GM23338 (cell line): ENCODE results near the gene SCN9A. TPM values are rescaled to one million over a fixed set of nuclear protein-coding genes. Genes with fewer than 3 reads are reported as not detected.

Source experiments
- ATAC-seq: fragments of 200-7000 bp; cut with Tn5 transposase; 3 replicates; pipeline ENCODE4 v1.9.1; 2020
- DNase-seq: peaks from one replicate; pipeline ENCODE4 v3.0.0-alpha.2; 2015; ENCODE audit warnings: low spot score
- H2AFZ ChIP-seq: fragments of 200-600 bp; sonication (generic); 2 replicates; pipeline ENCODE4 v1.8.0; 2016; ENCODE audit warnings: antibody characterized with exemption, mild to moderate bottlenecking, moderate library complexity
- H3F3A ChIP-seq: fragments of 200-600 bp; sonication (generic); replicated peaks from 2 replicates; pipeline ENCODE4 v1.8.0; 2017; ENCODE audit warnings: antibody characterized with exemption, mixed run types, low read depth
- H3K27ac ChIP-seq: fragments of 200-600 bp; sonication (generic); 2 replicates; pipeline ENCODE4 v1.6.1; 2016; ENCODE audit warnings: low read depth
- H3K27me3 ChIP-seq: fragments of 200-600 bp; sonication (generic); 2 replicates; pipeline ENCODE4 v1.8.0; 2016; ENCODE audit warnings: mild to moderate bottlenecking, mixed run types, moderate library complexity; ENCODE audit not compliant: insufficient read depth
- H3K36me3 ChIP-seq: fragments of 200-600 bp; sonication (generic); 2 replicates; pipeline ENCODE4 v1.8.0; 2016; ENCODE audit warnings: mild to moderate bottlenecking; ENCODE audit not compliant: insufficient read depth
- H3K4me1 ChIP-seq: fragments of 200-600 bp; sonication (generic); 2 replicates; pipeline ENCODE4 v1.8.0; 2016; ENCODE audit warnings: mild to moderate bottlenecking, moderate library complexity; ENCODE audit not compliant: insufficient read depth
- H3K4me2 ChIP-seq: fragments of 200-600 bp; sonication (generic); 2 replicates; pipeline ENCODE4 v1.7.1; 2017; ENCODE audit warnings: mixed run types
- H3K4me3 ChIP-seq: fragments of 200-600 bp; sonication (generic); 2 replicates; pipeline ENCODE4 v1.6.1; 2016; ENCODE audit warnings: mixed run types
- H3K79me2 ChIP-seq: fragments of 200-600 bp; sonication (generic); replicated peaks from 2 replicates; pipeline ENCODE4 v1.8.0; 2017; ENCODE audit warnings: mild to moderate bottlenecking; ENCODE audit not compliant: insufficient read depth
- H3K9me2 ChIP-seq: fragments of 200-600 bp; sonication (generic); 2 replicates; pipeline ENCODE4 v1.8.0; 2017; ENCODE audit not compliant: insufficient read depth
- H4K20me1 ChIP-seq: fragments of 200-600 bp; sonication (generic); replicated peaks from 2 replicates; pipeline ENCODE4 v1.8.0; 2017; ENCODE audit warnings: mild to moderate bottlenecking; ENCODE audit not compliant: insufficient read depth
- H3K27ac Mint-ChIP-seq: 2 replicates; pipeline ENCODE4 v1.8.0; 2020; ENCODE audit warnings: inconsistent platforms, mild to moderate bottlenecking, moderate library complexity, mixed read lengths
- H3K27me3 Mint-ChIP-seq: 3 replicates; pipeline ENCODE4 v1.8.0; 2022; ENCODE audit warnings: low read depth, mild to moderate bottlenecking, moderate library complexity, mixed read lengths, inconsistent platforms; ENCODE audit not compliant: insufficient read depth, poor library complexity
- H3K36me3 Mint-ChIP-seq: 3 replicates; pipeline ENCODE4 v1.8.0; 2021; ENCODE audit warnings: low read depth, mild to moderate bottlenecking, inconsistent platforms, moderate library complexity, mixed read lengths
- H3K4me1 Mint-ChIP-seq: 3 replicates; pipeline ENCODE4 v1.8.0; 2020; ENCODE audit warnings: mild to moderate bottlenecking, inconsistent platforms, mixed read lengths
- H3K4me3 Mint-ChIP-seq: 3 replicates; pipeline ENCODE4 v1.8.0; 2021; ENCODE audit warnings: moderate library complexity, mild to moderate bottlenecking, inconsistent platforms, mixed read lengths
- H3K9me3 Mint-ChIP-seq: 3 replicates; pipeline ENCODE4 v1.8.0; 2020; ENCODE audit warnings: moderate library complexity, mild to moderate bottlenecking, inconsistent platforms, mixed read lengths
- CREB1 ChIP-seq: fragments of 250-450 bp; sonication (Bioruptor Pico); IDR thresholded peaks from 2 replicates; pipeline ENCODE4 v1.5.0; 2020; ENCODE audit warnings: low read depth, mild to moderate bottlenecking, moderate library complexity
- CTCF ChIP-seq, 2 experiments: fragments of 200-600 bp in 1 of 2; sonication (generic) in 1 of 2; conservative IDR thresholded peaks; 2 replicates each; pipeline versions ENCODE4 v1.5.1 to v1.6.1; 2016 to 2017; ENCODE audit warnings: antibody characterized with exemption in 2 of 2, low read depth in 2 of 2, mild to moderate bottlenecking in 2 of 2, moderate library complexity in 1 of 2
- ETS1 ChIP-seq: IDR thresholded peaks from 2 replicates; pipeline ENCODE4 v1.6.1; 2016; ENCODE audit warnings: antibody characterized with exemption
- EZH2 ChIP-seq: fragments of 200-600 bp; sonication (generic); IDR thresholded peaks from one replicate; pipeline ENCODE4 v1.8.0; 2017; ENCODE audit warnings: antibody characterized with exemption, mild to moderate bottlenecking, low read depth; ENCODE audit not compliant: unreplicated experiment
- EZH2phosphoT487 ChIP-seq: fragments of 200-600 bp; sonication (generic); IDR thresholded peaks from one replicate; pipeline ENCODE4 v1.8.1; 2018; ENCODE audit warnings: antibody characterized with exemption; ENCODE audit not compliant: unreplicated experiment
- JUNB ChIP-seq: IDR thresholded peaks from one replicate; pipeline ENCODE4 v1.6.1; 2016; ENCODE audit warnings: antibody characterized with exemption; ENCODE audit not compliant: unreplicated experiment
- NANOG ChIP-seq: IDR thresholded peaks from 2 replicates; pipeline ENCODE4 v1.6.1; 2016; ENCODE audit warnings: antibody characterized with exemption, borderline replicate concordance
- POLR2AphosphoS5 ChIP-seq: IDR thresholded peaks from 2 replicates; pipeline ENCODE4 v1.6.1; 2016; ENCODE audit warnings: antibody characterized with exemption, low read depth
- REST ChIP-seq: IDR thresholded peaks from one replicate; pipeline ENCODE4 v1.6.1; 2018; ENCODE audit warnings: antibody characterized with exemption; ENCODE audit not compliant: unreplicated experiment
- STAT1 ChIP-seq: IDR thresholded peaks from one replicate; pipeline ENCODE4 v1.6.1; 2016; ENCODE audit warnings: antibody characterized with exemption; ENCODE audit not compliant: unreplicated experiment
- ZNF114 ChIP-seq: fragments of 250-450 bp; sonication (Bioruptor Pico); IDR thresholded peaks from 2 replicates; pipeline ENCODE4 v1.5.0; 2020; ENCODE audit warnings: mild to moderate bottlenecking, moderate library complexity
- ZNF331 ChIP-seq: fragments of 250-450 bp; sonication (Bioruptor Pico); IDR thresholded peaks from 2 replicates; pipeline ENCODE4 v1.5.0; 2020; ENCODE audit warnings: low read depth, mild to moderate bottlenecking, moderate library complexity
- ZNF462 ChIP-seq: fragments of 250-450 bp; sonication (Bioruptor Pico); IDR thresholded peaks from 2 replicates; pipeline ENCODE4 v1.5.0; 2020; ENCODE audit warnings: mild to moderate bottlenecking, moderate library complexity
- polyA plus RNA-seq: library from polyadenylated mRNA; unstranded; fragments of >200 nt; fragmentation: Nextera tagmentation; extraction: Ambion mirVana; gene quantifications from 2 replicates; pipeline ENCODE4 v1.2.1, GENCODE V29; 2016
- total RNA-seq: library from RNA; depleted of rRNA; stranded (reverse); fragments of >200 nt; shearing (Covaris generic); gene quantifications from 2 replicates; pipeline ENCODE4 v1.2.3, GENCODE V29; 2014

SCN9A gene
- total and polyA plus RNA-seq, 2 experiments from 2014 or later, result 8.8 to 9.5 TPM

- no peak for ATAC-seq
- Histone ChIP-seq H2AFZ (no peak overlapping the region), H3F3A (no peaks in the 10 kb centered on the region), H3K9me2 (no peaks in the 10 kb centered on the region), H3K4me2 (no peak overlapping the region), H3K79me2 (no peaks in the 10 kb centered on the region), H3K27me3 (no peaks in the 10 kb centered on the region), H3K4me3 (no peak overlapping the region), H3K36me3 (no peaks in the 10 kb centered on the region), H3K27ac (no peak overlapping the region), H3K4me1 (no peaks in the 10 kb centered on the region), H4K20me1 (no peaks in the 10 kb centered on the region)
- no peak overlapping the region for H3K4me3 Mint-ChIP-seq
- H3K36me3 Mint-ChIP-seq, result no peaks in the 10 kb centered on the region
- no peaks in the 10 kb centered on the region for H3K9me3 Mint-ChIP-seq
- H3K27ac Mint-ChIP-seq, result no peak overlapping the region
- no peaks in the 10 kb centered on the region for H3K27me3 Mint-ChIP-seq
- DNase-seq, result no peak
- TF ChIP-seq CREB1 (CRISPR knock-in tag) (no peak), POLR2AphosphoS5 (no peak), ZNF462 (CRISPR knock-in tag) (no peak), CTCF (conservative IDR thresholded peaks at IDR 0.05; ENCODE audit: low read depth in 2 of 2) (no peak), EZH2 (no peak), NANOG (no peak), STAT1 (no peak), REST (no peak), ZNF114 (no peak), ZNF331 (no peak), JUNB (no peak), ETS1 (no peak), EZH2phosphoT487 (no peak)
- H3K4me1 Mint-ChIP-seq, result peaks cover 6% of the 10 kb centered on the region; the same call in 2 of the 3 replicates
These were observed 142.5 kb downstream of the SCN9A start for GRCh38 chr2:166233244-166233643.
